ENCODE results near the gene PRKD1.

Gene PRKD1

GRCh38 chr14:29927376-29928116 lies at the start of gene PRKD1:
PRKD1 (minus strand) TSS chr14:29927847.
- DNase-seq, result peak; percentile 46

- DNase-seq, result no peak
Observed at GRCh38 chr14:29971101-29971500, 43.5 kb upstream of the PRKD1 start.

GRCh38 chr14:29955087-29955486 lies 27.4 kb upstream of the PRKD1 start:
- DNase-seq, result no peak

GRCh38 chr14:29953501-29953900 lies 25.9 kb upstream of the PRKD1 start:
- no peak for DNase-seq

GRCh38 chr14:29944091-29944490 lies 16.4 kb upstream of the PRKD1 start:
- no peak for DNase-seq

- no peak for DNase-seq
Observed at GRCh38 chr14:29941401-29941800, 13.8 kb upstream of the PRKD1 start.

GRCh38 chr14:29940482-29940881 lies 12.8 kb upstream of the PRKD1 start:
- no peak for DNase-seq

- DNase-seq, result no peak
Observed at GRCh38 chr14:29937116-29937515, 9.5 kb upstream of the PRKD1 start.

GRCh38 chr14:29930283-29930682 lies 2.6 kb upstream of the PRKD1 start:
- DNase-seq, result no peak

GRCh38 chr14:29928117-29928640 lies 532 bp upstream of the PRKD1 start:
- DNase-seq, result no peak

- DNase-seq, result peak; percentile 46
Observed at GRCh38 chr14:29926701-29927375, 809 bp downstream of the PRKD1 start.

- no peak for DNase-seq
Observed at GRCh38 chr14:29926228-29926627, 1.4 kb downstream of the PRKD1 start.

- DNase-seq, result no peak
Observed at GRCh38 chr14:29925736-29926135, 1.9 kb downstream of the PRKD1 start.

GRCh38 chr14:29925101-29925722 lies 2.4 kb downstream of the PRKD1 start:
- no peak for DNase-seq

- DNase-seq, result no peak
Observed at GRCh38 chr14:29919845-29920244, 7.8 kb downstream of the PRKD1 start.

- DNase-seq, result no peak
Observed at GRCh38 chr14:29918981-29919380, 8.7 kb downstream of the PRKD1 start.

GRCh38 chr14:29913566-29913965 lies 14.1 kb downstream of the PRKD1 start:
- DNase-seq, result no peak

GRCh38 chr14:29911810-29912209 lies 15.8 kb downstream of the PRKD1 start:
- DNase-seq, result no peak

- no peak for DNase-seq
Observed at GRCh38 chr14:29908652-29909577, 18.7 kb downstream of the PRKD1 start.

GRCh38 chr14:29906256-29906870 lies 21.3 kb downstream of the PRKD1 start:
- peak; percentile 10 for DNase-seq

- DNase-seq, result no peak
Observed at GRCh38 chr14:29905543-29905942, 22.1 kb downstream of the PRKD1 start.
